NT2/D1 (cell line): ENCODE data around the gene TMEM117.

Experiments
- SUZ12 ChIP-seq: IDR thresholded peaks from 2 replicates; pipeline ENCODE4 v1.6.1; 2011; ENCODE audit not compliant: insufficient read length, insufficient read depth; ENCODE audit errors: extremely low read depth
- YY1 ChIP-seq: IDR thresholded peaks from 2 replicates; pipeline ENCODE4 v1.6.1; 2011; ENCODE audit not compliant: insufficient read length, insufficient read depth
- ZNF274 ChIP-seq: IDR thresholded peaks from 2 replicates; pipeline ENCODE4 v1.6.1; 2011; ENCODE audit warnings: mild to moderate bottlenecking, low read depth, low read length

DNA sequence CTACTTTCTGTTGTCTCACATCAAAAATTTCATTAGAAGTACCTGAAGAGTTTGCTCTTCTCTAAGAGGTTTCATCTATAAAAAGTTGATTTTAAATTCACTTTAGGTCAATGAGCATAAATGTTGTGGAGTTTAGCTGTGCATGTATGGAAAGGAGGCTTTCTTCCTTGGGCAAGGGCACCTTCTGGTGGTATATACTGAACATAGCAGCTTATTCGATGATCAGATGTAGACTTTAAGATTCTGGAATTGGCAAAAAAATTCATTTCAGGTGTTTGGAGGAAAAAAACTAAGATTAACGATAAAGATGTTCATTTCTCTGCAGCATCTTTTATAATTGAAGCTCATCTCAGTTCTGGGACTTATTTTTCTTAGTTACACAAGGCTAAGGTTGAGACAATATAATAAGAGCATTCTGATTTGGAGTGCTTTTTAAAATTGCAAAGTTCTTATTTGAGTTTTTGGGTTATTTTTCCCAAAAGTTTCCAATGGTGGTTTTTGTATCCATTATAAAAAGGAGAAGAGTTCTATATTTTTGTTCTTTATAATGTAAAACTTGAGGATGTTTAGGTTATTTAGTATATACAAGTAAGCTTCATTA lies 46.8 kb downstream of the TMEM117 start:
- TF ChIP-seq ZNF274 (no peak), YY1 (no peak), SUZ12 (no peak)
